Measurements from ENCODE around the gene ZG16. TPM values are rescaled to one million over a fixed set of nuclear protein-coding genes. Genes with fewer than 3 reads are reported as not detected.

The ZG16 gene
- total and polyA plus RNA-seq, 2 experiments from 2014 or later = not detected

DNA sequence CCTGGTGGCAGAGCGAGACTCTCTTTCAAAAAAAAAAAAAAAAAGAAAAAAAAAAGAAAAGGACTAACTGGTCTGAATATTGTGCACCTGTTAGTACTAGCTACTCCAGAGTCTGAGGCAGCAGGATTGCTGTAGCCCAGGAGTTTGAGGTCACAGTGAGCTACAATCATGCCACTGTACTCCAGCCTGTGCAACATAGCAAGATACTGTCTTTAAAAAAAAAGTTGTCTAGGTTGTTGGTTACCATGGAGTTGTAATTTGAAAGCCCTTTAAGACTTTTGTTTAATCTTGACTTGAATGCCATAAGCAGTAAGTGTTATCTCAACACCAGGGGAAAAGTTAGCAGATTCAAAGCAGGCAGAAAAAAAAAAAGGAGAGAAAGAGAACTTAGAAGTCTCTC, 21.4 kb upstream of the ZG16 start:
- H3K9me2 ChIP-seq (ENCODE audit: insufficient read depth) = no peaks in the 10 kb centered on the region
- H3K4me3 Mint-ChIP-seq = no peak overlapping the region
- TF ChIP-seq EZH2 (IDR thresholded peaks at IDR 0.05; ENCODE audit: low read depth, unreplicated experiment) (no peak), ZNF114 (CRISPR knock-in tag; IDR thresholded peaks at IDR 0.05) (no peak), JUNB (IDR thresholded peaks at IDR 0.05; ENCODE audit: unreplicated experiment) (no peak), EZH2phosphoT487 (IDR thresholded peaks at IDR 0.05; ENCODE audit: unreplicated experiment) (no peak), STAT1 (IDR thresholded peaks at IDR 0.05; ENCODE audit: unreplicated experiment) (no peak), CTCF (conservative IDR thresholded peaks at IDR 0.05; ENCODE audit: low read depth in 2 of 2) (no peak), POLR2AphosphoS5 (IDR thresholded peaks at IDR 0.05; ENCODE audit: low read depth) (no peak), ZNF331 (CRISPR knock-in tag; IDR thresholded peaks at IDR 0.05; ENCODE audit: low read depth) (no peak), NANOG (IDR thresholded peaks at IDR 0.05; ENCODE audit: borderline replicate concordance) (no peak), ETS1 (IDR thresholded peaks at IDR 0.05) (no peak), CREB1 (CRISPR knock-in tag; IDR thresholded peaks at IDR 0.05; ENCODE audit: low read depth) (no peak)
- TF ChIP-seq, protein P1, sequence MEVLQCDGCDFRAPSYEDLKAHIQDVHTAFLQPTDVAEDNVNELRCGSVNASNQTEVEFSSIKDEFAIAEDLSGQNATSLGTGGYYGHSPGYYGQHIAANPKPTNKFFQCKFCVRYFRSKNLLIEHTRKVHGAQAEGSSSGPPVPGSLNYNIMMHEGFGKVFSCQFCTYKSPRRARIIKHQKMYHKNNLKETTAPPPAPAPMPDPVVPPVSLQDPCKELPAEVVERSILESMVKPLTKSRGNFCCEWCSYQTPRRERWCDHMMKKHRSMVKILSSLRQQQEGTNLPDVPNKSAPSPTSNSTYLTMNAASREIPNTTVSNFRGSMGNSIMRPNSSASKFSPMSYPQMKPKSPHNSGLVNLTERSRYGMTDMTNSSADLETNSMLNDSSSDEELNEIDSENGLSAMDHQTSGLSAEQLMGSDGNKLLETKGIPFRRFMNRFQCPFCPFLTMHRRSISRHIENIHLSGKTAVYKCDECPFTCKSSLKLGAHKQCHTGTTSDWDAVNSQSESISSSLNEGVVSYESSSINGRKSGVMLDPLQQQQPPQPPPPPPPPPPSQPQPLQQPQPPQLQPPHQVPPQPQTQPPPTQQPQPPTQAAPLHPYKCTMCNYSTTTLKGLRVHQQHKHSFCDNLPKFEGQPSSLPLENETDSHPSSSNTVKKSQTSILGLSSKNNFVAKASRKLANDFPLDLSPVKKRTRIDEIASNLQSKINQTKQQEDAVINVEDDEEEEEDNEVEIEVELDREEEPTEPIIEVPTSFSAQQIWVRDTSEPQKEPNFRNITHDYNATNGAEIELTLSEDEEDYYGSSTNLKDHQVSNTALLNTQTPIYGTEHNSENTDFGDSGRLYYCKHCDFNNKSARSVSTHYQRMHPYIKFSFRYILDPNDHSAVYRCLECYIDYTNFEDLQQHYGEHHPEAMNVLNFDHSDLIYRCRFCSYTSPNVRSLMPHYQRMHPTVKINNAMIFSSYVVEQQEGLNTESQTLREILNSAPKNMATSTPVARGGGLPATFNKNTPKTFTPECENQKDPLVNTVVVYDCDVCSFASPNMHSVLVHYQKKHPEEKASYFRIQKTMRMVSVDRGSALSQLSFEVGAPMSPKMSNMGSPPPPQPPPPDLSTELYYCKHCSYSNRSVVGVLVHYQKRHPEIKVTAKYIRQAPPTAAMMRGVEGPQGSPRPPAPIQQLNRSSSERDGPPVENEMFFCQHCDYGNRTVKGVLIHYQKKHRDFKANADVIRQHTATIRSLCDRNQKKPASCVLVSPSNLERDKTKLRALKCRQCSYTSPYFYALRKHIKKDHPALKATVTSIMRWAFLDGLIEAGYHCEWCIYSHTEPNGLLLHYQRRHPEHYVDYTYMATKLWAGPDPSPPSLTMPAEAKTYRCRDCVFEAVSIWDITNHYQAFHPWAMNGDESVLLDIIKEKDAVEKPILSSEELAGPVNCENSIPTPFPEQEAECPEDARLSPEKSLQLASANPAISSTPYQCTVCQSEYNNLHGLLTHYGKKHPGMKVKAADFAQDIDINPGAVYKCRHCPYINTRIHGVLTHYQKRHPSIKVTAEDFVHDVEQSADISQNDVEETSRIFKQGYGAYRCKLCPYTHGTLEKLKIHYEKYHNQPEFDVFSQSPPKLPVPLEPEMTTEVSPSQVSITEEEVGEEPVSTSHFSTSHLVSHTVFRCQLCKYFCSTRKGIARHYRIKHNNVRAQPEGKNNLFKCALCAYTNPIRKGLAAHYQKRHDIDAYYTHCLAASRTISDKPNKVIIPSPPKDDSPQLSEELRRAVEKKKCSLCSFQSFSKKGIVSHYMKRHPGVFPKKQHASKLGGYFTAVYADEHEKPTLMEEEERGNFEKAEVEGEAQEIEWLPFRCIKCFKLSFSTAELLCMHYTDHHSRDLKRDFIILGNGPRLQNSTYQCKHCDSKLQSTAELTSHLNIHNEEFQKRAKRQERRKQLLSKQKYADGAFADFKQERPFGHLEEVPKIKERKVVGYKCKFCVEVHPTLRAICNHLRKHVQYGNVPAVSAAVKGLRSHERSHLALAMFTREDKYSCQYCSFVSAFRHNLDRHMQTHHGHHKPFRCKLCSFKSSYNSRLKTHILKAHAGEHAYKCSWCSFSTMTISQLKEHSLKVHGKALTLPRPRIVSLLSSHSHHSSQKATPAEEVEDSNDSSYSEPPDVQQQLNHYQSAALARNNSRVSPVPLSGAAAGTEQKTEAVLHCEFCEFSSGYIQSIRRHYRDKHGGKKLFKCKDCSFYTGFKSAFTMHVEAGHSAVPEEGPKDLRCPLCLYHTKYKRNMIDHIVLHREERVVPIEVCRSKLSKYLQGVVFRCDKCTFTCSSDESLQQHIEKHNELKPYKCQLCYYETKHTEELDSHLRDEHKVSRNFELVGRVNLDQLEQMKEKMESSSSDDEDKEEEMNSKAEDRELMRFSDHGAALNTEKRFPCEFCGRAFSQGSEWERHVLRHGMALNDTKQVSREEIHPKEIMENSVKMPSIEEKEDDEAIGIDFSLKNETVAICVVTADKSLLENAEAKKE (CRISPR knock-in tag; IDR thresholded peaks at IDR 0.05) = no peak
- TF ChIP-seq, protein P2, sequence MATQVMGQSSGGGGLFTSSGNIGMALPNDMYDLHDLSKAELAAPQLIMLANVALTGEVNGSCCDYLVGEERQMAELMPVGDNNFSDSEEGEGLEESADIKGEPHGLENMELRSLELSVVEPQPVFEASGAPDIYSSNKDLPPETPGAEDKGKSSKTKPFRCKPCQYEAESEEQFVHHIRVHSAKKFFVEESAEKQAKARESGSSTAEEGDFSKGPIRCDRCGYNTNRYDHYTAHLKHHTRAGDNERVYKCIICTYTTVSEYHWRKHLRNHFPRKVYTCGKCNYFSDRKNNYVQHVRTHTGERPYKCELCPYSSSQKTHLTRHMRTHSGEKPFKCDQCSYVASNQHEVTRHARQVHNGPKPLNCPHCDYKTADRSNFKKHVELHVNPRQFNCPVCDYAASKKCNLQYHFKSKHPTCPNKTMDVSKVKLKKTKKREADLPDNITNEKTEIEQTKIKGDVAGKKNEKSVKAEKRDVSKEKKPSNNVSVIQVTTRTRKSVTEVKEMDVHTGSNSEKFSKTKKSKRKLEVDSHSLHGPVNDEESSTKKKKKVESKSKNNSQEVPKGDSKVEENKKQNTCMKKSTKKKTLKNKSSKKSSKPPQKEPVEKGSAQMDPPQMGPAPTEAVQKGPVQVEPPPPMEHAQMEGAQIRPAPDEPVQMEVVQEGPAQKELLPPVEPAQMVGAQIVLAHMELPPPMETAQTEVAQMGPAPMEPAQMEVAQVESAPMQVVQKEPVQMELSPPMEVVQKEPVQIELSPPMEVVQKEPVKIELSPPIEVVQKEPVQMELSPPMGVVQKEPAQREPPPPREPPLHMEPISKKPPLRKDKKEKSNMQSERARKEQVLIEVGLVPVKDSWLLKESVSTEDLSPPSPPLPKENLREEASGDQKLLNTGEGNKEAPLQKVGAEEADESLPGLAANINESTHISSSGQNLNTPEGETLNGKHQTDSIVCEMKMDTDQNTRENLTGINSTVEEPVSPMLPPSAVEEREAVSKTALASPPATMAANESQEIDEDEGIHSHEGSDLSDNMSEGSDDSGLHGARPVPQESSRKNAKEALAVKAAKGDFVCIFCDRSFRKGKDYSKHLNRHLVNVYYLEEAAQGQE (IDR thresholded peaks at IDR 0.05; ENCODE audit: unreplicated experiment) = no peak
- H3K27me3 Mint-ChIP-seq (ENCODE audit: insufficient read depth, low read depth, poor library complexity) = peaks cover 6% of the 10 kb centered on the region
- DNase-seq (ENCODE audit: low spot score) (no peak), ATAC-seq (no peak)
- no peak overlapping the region for H3K27ac Mint-ChIP-seq
- no peaks in the 10 kb centered on the region for H3K9me3 Mint-ChIP-seq
- H3K4me2 ChIP-seq = no peak overlapping the region
- H3K27ac ChIP-seq (ENCODE audit: low read depth) = no peak overlapping the region
- H3K27me3 ChIP-seq (ENCODE audit: insufficient read depth) = no peaks in the 10 kb centered on the region
- H3K36me3 ChIP-seq (ENCODE audit: insufficient read depth) = no peaks in the 10 kb centered on the region
- H3K4me1 Mint-ChIP-seq = peaks cover 10% of the 10 kb centered on the region
- no peak overlapping the region for H2AFZ ChIP-seq
- H3K4me1 ChIP-seq (ENCODE audit: insufficient read depth) = no peaks in the 10 kb centered on the region
- no peaks in the 10 kb centered on the region for H3K36me3 Mint-ChIP-seq (ENCODE audit: low read depth)
- H3K79me2 ChIP-seq (replicated peaks; ENCODE audit: insufficient read depth) = no peaks in the 10 kb centered on the region
- H4K20me1 ChIP-seq (replicated peaks; ENCODE audit: insufficient read depth) = no peaks in the 10 kb centered on the region; the same call in 1 of the 2 replicates
- H3F3A ChIP-seq (replicated peaks; ENCODE audit: low read depth) = no peaks in the 10 kb centered on the region
- H3K4me3 ChIP-seq = no peak overlapping the region

Measured in GM23338 (cell line).